HG03442 (cell line): ENCODE results near the gene STAM.

Experiments used
- ATAC-seq: cut with Tn5 transposase; IDR thresholded peaks from one replicate; pipeline ENCODE4 v1.9.1; 2021; ENCODE audit warnings: mild to moderate bottlenecking, moderate library complexity; ENCODE audit not compliant: unreplicated experiment

Gene STAM

DNA sequence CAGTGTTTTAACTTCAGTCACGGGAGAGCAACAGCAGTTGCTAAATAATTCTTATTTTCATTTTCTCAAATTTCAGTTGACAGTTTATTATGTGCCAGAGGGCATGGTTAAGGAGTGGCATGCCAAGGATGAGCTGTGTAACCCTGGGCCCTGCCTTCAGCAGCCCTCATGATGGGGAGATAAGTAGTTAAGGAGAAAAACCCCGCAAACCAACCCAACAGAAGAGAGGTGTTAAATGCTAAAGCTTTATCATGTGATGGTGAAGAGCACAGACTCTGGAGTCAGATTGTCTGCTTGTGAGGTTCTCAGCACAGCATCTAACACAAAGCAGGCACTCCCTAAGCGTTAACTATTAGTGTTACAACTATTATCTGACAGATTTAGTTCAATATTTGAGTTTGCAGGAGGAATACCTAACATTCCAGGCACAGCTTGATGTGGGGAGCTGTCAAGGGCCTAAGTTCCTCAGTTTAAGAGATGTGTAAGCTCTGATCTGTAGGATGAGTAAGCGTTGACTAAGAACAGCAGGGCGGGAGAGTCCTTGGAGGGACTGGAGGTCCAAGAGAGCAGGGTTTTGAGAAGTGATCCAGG, 29.6 kb downstream of the STAM start:
- no peak for ATAC-seq

DNA sequence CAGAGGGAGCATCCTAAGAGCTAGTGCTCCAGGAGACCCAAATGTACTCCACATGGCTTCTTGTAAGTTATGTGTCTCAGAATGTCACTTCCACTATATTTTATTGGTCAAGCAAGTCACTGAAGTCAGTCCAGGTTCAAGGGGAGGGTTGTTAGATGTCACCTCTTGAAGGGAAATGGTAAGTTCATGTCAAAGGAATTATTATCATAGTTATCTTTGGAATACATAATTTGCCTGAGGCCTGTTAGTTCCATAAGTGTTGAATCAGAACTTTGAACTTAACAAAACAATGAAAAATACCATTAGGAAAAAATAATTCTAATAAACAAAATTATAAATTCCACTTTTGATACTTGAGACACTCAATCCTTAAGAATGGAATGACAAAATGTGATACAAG, 30.6 kb downstream of the STAM start:
- ATAC-seq: no peak

DNA sequence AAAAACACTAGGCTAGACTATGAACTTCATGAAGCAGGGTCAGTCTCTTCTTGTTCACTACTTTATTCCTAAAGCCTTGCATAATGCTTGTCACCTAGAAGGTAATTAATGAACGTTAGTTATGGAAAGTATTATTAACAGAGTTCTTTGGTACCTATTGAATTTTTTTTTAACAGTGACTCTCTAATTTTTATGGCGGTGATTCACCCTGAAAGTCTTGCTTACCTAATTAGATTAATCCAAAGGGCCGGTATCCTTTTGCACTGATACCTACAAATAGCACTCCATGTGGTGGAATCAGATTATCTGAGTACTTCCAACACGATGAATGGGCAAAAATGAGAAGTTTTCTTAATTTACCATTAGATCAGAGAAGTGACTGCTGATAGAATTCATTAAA, 31.7 kb downstream of the STAM start:
- ATAC-seq: no peak

DNA sequence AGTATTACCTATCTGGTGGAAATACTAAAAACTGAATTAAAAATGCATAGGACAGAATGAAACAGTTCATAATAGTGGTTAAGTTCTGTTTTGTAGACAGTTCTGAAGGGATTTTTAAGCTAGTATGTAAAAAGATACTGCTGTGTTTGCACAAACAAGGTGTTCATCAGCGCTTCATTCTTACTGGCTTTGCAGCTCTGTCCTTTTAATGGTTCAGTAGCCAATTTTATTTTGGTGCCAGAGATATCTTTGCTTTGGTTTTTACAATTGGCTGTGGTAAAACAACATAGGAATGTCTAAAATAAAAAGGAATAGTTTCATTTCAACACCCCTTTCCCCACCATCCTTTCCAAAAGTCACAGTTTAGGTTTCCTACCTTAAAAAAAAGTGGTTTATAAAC, 33.0 kb downstream of the STAM start:
- no peak for ATAC-seq

DNA sequence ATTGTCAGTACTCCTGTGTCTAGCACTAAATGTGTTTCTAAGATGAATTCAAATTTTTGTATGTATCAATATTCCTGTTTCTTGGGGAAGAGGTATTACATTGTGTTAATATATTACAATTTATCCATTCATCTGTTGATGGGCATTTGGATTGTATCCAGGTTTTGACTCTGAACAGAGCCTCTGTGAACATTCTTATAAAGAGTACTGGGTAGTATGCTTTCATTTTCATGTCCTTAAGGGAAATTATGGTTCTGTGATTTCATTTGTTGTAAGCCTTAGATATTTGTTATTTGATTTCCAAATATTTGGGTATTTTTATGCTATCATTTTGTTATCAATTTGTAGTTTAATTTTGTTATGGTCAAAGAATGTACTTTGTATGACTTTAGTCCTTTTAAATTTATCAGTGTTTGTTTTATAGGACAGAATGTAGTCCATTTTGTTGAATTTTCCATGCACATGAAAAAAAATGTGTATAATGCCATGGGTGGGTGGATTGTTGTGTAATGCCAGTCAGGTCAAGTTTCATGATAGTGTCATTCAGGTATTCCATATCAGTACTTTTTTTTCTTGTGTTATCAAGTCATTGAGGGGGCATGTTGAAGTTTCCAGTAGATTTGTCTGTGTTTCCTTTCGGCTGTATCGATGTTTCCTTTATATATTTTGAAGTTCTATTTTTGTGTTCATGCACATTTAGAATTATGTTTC, 38.4 kb downstream of the STAM start:
- no peak for ATAC-seq

DNA sequence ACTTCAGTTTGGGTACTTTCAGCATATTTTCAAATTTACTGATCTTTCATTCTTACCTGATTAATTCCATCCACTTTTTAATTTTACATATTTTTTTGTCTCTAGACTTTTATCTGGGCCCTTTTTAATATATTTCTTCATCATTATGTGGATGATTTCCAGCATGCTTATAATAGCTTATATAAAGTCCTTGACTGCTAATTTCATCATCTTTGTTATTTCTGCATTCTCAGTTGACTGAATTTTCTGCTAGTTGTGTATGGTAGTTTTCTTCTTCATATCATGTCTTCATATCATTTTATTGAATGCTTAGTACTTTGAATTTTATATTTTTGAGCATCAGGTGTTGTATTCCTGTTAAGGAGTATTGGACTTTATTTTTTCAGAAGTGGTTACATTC, 39.6 kb downstream of the STAM start:
- ATAC-seq: no peak

DNA sequence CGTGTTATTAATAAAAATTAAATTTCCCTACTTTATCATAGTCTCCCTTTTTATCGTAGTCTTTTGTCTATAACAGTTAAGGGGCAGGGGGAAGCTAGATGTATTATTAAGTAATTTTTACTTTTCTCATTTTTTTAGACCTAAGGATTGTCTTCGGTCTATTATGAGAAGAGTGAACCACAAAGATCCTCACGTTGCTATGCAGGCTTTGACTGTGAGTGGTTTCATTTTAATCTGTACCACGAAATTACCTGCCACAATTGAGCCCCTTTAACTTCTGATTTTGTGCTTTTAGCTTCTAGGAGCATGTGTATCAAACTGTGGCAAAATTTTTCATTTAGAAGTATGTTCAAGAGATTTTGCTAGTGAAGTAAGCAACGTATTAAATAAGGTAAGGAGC, 40.6 kb downstream of the STAM start:
- peak; percentile 62 for ATAC-seq

DNA sequence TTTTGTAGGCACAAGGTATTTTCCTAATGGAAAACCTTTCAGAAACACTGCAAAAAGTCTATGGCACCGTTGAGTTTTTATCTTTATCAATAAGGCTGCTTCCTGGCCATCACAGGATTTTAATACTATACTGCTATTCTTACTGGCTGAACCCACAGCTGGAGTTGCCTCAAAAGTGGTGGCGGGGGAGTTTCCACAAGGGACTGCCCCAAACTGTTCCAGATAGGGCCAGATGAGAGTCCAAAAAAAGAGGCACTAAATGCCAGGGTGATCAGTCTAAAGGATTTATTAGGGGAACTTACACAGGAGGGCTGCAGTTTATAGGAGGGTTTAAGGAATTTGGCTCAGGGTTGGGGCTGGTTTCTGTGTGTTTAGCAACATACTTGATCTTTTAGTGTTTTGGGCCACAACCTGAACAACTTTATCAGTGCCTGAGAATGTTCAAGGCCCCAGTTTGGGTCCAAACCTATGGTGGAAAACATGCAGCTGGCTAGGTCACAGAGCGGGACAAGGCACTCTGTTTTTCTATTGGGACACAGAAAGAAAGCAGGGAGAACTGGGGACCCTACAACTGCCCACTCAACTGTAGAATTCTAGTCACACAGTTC, 41.4 kb downstream of the STAM start:
- peak; percentile 71 for ATAC-seq

DNA sequence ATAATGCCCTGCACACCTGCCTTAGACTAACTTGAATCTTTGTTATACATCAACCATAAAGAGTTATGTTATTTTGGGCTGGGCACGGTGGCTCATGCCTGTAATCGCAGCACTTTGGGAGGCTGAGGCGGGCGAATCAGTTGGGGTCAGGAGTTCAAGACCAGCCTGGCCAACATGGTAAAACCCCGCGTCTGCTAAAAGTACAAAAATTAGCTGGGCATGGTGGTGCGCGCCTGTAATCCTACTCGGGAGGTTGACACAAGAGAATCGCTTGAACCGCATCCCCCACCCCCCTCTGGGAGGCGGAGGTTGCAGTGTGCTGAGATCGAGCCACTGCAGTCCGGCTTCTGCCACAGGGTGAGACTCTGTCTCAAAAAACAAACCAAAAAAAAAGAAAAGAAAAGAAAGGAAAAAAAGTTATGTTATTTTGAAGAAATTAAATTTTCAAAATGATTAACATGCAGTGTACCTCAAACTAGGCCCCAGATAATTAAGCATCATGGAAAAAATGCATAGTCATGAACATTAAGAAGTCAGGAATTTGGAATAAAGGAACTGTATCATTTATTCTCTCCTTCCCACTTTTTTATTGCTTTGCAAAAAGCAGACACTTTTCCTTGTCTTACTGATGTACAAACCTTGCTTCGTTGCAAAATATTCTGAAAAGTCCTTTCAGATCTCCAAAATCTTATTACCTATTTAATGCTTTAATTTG, 43.3 kb downstream of the STAM start:
- no peak for ATAC-seq

DNA sequence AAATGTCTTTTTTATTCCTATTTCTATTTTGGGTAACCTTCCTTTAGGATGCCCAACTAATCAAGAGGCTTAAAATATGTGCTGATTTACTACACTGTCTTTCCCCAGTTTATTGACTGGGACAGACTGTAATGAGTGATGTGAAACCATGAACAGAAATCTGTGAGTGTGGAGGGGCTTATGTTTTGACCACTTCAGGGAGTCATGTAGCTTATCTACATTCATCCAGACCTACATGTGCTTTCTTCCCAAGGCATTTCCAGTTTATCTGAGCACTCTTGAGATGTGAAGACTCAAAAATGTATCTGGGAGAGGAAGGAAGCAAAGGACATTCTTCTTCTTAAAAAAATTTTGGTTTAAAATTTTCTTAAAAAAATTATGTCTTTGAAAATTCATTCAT, 45.2 kb downstream of the STAM start:
- ATAC-seq: no peak

DNA sequence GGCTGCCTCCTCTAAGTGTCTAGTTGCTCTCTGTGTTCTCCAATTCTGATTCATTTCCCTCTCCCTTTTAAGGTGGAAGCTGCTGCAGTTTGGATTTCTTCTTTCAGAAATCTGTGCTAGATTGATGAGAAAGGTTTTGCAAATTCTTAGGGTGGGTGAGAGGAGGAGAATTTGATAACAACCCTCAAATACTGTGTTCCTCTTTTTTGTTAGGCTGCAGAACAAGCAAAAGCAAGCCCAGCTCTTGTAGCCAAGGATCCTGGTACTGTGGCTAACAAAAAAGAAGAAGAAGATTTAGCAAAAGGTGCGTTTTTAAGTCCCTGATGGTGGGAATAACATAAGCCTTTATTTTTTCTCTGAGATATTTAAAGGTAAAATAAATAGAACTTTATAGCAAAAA, 49.1 kb downstream of the STAM start:
- no peak for ATAC-seq

DNA sequence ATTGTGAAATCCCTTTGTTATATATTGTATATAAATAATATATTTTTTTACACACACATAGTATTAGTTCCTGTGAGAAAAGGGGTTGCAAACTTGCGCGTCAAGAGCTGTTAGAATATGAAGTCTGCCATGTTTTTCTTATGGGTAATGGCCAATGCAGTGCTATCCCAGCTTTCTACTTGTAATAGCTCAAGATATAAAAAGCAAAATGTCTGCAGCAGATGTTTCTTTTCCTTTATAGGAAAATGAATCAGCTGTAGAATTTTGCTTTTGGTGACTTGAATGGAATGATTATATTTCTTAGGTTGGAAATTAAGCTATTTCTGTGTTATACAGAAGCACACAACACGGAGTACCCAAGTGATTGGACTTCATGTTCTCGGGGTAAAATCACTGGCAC, 54.7 kb downstream of the STAM start:
- ATAC-seq: no peak

DNA sequence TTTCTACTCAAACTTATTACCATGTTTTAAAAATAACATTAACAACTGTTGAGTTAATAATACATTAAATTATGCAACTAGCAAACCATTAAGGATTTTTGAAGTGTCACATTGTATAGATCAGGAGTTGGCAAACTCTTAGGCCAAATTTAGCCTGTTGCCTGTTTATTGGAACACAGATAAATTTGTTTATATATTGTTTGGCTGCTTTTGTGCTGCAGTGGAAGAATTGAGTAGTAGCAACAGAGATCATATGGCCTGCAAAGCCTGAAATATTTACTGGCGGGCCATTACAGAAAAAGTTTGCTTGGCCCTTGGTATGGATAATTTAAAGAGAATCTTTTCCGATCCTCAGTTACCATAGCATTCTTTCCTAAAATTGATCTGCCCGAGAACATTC, 57.4 kb downstream of the STAM start:
- no peak for ATAC-seq

DNA sequence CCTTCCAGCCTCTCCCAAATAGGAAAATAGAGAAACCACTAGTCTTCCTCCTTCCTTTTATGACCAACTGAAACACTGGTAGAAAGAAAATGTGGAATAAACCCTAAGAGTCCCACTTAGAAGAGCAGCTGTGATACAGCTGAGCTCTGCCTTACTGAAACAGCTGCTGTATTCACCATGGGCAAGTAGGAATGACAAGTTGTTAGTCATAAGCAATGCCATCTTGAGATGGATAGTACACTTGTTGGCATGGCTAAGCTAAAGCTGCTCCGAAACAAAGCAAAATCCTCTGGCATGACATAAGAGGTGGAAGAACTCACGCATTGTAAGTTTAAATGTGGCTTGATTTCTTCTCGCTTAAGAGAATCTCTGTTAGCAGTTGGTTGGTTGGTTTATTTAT, 59.8 kb downstream of the STAM start:
- ATAC-seq: no peak

DNA sequence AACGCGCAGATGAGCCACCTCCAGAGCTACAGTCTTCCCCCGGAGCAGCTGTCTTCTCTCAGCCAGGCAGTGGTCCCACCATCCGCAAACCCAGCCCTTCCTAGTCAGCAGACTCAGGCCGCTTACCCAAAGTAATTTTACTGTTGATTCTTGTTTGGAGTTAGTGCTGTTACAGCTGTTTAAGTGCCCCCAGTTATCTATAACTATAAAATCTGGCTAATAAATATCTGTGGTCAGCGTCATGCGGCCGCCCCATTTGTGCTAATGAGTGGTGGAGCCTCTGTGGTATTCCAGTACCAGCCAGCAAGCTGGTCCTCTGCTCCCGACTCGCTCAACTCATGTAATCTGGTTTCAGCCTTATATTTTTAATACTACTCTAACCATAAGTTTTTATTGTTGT, 64.9 kb downstream of the STAM start:
- no peak for ATAC-seq

DNA sequence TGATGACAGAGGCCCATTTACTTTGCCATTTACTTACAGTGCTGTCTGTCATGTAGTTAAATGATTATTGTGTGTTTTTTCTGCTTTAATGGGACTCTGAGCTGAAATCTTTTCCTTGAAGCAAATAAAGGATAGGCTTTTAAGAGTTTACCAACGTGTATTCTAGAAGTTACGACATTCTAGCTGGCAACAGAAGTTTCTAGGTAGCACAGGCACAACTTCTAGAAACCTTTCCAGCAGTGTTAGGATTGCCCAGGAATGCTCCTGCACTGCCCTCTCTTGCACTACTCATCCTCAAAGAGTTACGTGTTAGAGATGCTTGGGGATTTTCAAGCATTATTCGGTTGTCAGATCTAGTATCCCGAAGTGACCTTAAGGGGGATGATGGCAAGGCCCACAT, 65.5 kb downstream of the STAM start:
- ATAC-seq: no peak

DNA sequence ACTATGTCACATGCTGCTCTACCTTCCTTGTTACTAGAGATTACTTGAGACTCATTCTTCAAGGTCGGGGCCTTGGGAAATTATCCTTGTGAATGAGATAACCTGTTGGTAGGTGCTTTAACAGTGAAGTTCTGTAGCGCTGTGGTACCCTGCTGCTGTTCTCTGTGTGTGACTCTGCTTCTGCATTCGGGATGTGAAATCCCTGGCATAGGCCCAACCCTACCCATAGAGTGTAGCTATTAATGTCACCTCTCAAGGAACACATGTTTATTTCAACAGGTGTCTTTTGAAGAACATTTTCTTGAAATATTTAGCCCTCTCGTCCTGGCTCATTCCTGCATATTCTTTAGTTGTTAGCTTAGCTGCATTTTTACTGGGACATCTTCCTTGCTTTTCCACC, 66.2 kb downstream of the STAM start:
- ATAC-seq: no peak

DNA sequence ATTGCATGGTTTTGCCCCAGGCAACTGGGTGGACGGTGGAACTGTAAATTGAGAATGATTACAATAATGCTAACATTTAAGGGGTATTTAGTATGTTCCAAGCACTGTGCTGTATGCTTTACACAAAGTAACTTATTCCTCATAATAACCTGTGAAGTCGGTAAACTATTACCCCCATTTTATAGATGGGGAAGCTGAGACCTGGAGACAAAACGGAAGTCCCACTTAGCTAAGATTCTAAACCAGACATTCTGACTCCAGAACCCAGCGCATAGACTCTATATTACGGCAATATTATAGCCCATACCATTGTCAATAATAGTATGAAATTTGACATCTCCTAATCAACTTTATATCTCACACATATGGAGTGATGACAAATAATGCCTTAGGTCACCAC, 68.1 kb downstream of the STAM start:
- no peak for ATAC-seq

DNA sequence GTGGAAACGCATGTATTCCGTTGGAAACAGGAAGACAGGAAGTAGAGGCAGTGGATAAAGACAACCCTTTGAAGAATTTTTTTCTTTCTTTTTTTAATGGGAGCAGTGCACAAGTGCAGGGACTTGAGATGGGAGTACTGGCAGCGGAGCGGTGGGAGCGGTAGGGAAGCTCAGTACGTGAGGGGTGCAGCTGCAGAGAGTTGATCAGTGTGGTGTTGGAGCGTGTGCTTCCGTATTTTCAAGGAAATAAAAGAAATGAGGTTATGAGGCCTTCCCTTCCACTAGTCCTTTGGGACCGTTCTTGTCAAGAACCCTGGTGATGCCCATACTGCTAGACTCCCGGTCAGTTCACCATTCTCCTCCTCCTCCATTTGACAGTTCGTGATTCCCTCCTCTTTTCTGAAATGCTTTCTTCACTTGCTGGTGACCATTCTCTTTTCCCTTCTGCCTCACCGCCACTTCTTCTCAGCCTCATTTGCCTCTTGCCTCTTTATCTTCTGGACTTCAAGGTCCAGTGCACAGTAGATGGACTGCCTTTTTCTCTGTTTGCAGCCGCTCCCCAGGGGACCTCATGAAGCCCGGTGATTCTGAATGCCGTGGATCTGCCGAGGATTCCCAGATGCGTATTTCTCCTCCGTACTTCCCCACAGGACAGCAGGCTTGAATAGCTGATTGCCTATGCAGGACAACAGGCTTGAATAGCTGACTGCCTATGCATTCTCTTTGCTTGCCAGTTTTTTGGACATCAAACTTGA, 68.9 kb downstream of the STAM start:
- no peak for ATAC-seq

DNA sequence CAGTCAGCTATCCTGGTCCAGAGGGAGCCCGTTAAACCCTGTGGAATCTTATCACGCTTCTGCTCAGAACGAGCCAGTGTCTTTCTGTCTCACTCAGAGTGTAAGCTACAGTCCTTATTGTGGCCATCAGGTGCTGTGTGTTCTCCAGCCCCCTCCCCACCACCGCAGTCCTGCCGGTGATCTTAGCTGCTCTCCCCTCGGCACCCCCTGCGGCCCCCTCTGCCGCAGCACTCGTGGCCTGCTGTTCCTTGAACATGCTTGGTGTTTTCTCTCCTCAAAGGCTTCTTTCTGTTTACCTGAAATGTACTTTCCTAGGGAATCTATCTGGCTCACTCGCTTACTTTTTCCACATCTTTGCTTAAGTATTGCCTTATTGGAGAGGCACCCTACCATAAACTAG, 69.8 kb downstream of the STAM start:
- ATAC-seq: no peak

DNA sequence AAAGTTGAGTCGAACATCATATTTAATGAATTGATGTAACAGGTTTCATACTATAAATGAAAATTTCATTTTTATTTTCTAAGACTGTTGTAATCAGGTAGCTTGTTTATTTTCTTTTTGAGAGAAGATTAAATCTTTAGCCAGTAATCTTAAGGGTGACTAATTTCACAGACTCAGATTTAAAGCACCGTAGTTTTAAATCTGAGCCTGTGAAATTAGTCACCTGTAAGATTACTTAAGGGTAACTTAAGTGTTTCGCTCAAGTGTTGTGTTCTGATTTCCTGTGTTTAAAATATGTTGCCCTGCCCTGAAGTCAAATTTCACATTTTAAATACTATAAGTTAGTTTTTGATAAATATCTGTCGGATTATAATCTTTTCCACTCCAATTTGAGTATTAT, 72.2 kb downstream of the STAM start:
- ATAC-seq: no peak
